ENCODE data around the gene TENT5C.

DNA sequence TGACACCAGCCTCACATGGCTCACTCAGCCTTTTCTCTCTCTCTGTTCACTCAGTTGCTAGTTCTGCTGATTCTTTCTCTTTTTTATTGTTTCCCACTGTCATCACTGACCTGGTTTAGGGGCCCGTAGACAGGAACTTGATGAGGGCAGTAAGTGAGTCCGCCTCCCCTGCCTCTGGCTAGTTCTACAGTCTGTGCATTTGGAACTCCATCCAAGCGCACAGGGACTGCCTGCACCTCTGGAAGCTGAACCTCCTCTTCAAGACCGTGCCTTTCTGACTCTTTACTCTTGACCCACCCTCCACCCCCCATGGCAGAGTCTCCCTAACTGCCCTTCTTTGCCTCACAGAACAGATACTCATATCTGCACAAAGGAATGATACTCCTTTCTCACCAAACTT, 4.2 kb downstream of the TENT5C start:
- TF ChIP-seq ZNF384 (IDR thresholded peaks at IDR 0.05) = no peak
- TF ChIP-seq SUZ12 (IDR thresholded peaks at IDR 0.05) = no peak
- TF ChIP-seq LEF1 (IDR thresholded peaks at IDR 0.05; ENCODE audit: borderline replicate concordance) = no peak
- TF ChIP-seq TARDBP (IDR thresholded peaks at IDR 0.05) = no peak
- no peak for TF ChIP-seq FOXA1 (IDR thresholded peaks at IDR 0.05)
- no peak for TF ChIP-seq ARNT (IDR thresholded peaks at IDR 0.05)
- no peak for TF ChIP-seq FOXM1 (IDR thresholded peaks at IDR 0.05; ENCODE audit: borderline replicate concordance)
- no peak for TF ChIP-seq BHLHE40 (IDR thresholded peaks at IDR 0.05; ENCODE audit: borderline replicate concordance)
- no peak for TF ChIP-seq SP1 (IDR thresholded peaks at IDR 0.05)
- TF ChIP-seq, protein P1, sequence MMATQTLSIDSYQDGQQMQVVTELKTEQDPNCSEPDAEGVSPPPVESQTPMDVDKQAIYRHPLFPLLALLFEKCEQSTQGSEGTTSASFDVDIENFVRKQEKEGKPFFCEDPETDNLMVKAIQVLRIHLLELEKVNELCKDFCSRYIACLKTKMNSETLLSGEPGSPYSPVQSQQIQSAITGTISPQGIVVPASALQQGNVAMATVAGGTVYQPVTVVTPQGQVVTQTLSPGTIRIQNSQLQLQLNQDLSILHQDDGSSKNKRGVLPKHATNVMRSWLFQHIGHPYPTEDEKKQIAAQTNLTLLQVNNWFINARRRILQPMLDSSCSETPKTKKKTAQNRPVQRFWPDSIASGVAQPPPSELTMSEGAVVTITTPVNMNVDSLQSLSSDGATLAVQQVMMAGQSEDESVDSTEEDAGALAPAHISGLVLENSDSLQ (IDR thresholded peaks at IDR 0.05) = no peak

Data from HEK293T (cell line).